HL-60 (cell line): ENCODE results near the gene MACROD2.

Source experiments
- DNase-seq, 2 experiments: peaks; one replicate each; pipeline ENCODE4 v3.0.0-alpha.2; 2010 to 2020; ENCODE audit warnings: low read depth in 1 of 2, low spot score in 1 of 2
- H3K27ac ChIP-seq: fragments of 250-450 bp; sonication (Bioruptor Pico); replicated peaks from 2 replicates; pipeline ENCODE4 v1.5.1; 2020; ENCODE audit warnings: mild to moderate bottlenecking, moderate library complexity
- H3K27me3 ChIP-seq: fragments of 250-450 bp; sonication (Bioruptor Pico); 2 replicates; pipeline ENCODE4 v1.5.1; 2021; ENCODE audit warnings: mild to moderate bottlenecking, moderate library complexity; ENCODE audit not compliant: insufficient read depth, poor library complexity, severe bottlenecking
- H3K4me3 ChIP-seq: replicated peaks from 2 replicates; pipeline ENCODE4 v1.5.1; 2011; ENCODE audit warnings: mild to moderate bottlenecking, control low read depth, low read length; ENCODE audit not compliant: insufficient read depth
- CTCF ChIP-seq: IDR thresholded peaks from one replicate; pipeline ENCODE4 v1.5.1; 2011; ENCODE audit warnings: low read length, control low read depth, inconsistent platforms; ENCODE audit not compliant: insufficient read depth
- GABPA ChIP-seq: IDR thresholded peaks from 2 replicates; pipeline ENCODE4 v1.6.1; 2012; ENCODE audit warnings: low read depth
- POLR2AphosphoS5 ChIP-seq: IDR thresholded peaks from 2 replicates; pipeline ENCODE4 v1.6.1; 2012; ENCODE audit warnings: low read depth
- SPI1 ChIP-seq: IDR thresholded peaks from 2 replicates; pipeline ENCODE4 v1.6.1; 2012; ENCODE audit warnings: low read depth, mild to moderate bottlenecking, borderline replicate concordance
- TF ChIP-seq, protein P1 (sequence below): IDR thresholded peaks from 2 replicates; pipeline ENCODE4 v1.6.1; 2012; ENCODE audit warnings: low read depth; ENCODE audit not compliant: insufficient replicate concordance

MACROD2 gene

DNA sequence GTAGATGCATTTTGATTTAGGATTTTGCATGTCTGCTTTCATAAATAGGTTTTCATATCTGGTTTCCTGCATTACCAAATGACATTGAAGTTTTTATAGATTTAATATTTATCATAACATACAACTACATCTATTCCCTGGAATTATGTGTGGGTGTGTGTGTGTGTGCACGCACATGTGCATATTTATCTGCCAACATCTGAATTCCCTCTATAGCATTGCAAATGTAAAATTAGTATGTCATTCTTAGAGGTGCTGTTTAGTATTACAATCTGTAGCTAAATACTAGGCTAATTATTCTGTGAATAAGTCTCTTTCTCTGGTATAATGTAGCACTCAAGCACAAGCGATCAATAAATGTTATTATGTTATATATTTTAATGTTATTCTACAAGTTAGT is 820.0 kb downstream of the MACROD2 start:
- H3K27ac ChIP-seq: no peak overlapping the region
- H3K27me3 ChIP-seq: no peaks in the 10 kb centered on the region
- DNase-seq: no peak
- H3K4me3 ChIP-seq: no peak overlapping the region
- TF ChIP-seq POLR2AphosphoS5: no peak
- no peak for TF ChIP-seq SPI1
- TF ChIP-seq, protein P1, sequence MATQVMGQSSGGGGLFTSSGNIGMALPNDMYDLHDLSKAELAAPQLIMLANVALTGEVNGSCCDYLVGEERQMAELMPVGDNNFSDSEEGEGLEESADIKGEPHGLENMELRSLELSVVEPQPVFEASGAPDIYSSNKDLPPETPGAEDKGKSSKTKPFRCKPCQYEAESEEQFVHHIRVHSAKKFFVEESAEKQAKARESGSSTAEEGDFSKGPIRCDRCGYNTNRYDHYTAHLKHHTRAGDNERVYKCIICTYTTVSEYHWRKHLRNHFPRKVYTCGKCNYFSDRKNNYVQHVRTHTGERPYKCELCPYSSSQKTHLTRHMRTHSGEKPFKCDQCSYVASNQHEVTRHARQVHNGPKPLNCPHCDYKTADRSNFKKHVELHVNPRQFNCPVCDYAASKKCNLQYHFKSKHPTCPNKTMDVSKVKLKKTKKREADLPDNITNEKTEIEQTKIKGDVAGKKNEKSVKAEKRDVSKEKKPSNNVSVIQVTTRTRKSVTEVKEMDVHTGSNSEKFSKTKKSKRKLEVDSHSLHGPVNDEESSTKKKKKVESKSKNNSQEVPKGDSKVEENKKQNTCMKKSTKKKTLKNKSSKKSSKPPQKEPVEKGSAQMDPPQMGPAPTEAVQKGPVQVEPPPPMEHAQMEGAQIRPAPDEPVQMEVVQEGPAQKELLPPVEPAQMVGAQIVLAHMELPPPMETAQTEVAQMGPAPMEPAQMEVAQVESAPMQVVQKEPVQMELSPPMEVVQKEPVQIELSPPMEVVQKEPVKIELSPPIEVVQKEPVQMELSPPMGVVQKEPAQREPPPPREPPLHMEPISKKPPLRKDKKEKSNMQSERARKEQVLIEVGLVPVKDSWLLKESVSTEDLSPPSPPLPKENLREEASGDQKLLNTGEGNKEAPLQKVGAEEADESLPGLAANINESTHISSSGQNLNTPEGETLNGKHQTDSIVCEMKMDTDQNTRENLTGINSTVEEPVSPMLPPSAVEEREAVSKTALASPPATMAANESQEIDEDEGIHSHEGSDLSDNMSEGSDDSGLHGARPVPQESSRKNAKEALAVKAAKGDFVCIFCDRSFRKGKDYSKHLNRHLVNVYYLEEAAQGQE: no peak
- TF ChIP-seq CTCF: no peak
- no peak for TF ChIP-seq GABPA

GRCh38 chr20:14816471-14816870 is 821.2 kb downstream of the MACROD2 start:
- Histone ChIP-seq H3K4me3 (no peak overlapping the region), H3K27ac (no peak overlapping the region), H3K27me3 (no peaks in the 10 kb centered on the region)
- DNase-seq: no peak
- TF ChIP-seq POLR2AphosphoS5: no peak
- no peak for TF ChIP-seq SPI1
- no peak for TF ChIP-seq CTCF
- TF ChIP-seq, protein P1: no peak
- no peak for TF ChIP-seq GABPA

DNA sequence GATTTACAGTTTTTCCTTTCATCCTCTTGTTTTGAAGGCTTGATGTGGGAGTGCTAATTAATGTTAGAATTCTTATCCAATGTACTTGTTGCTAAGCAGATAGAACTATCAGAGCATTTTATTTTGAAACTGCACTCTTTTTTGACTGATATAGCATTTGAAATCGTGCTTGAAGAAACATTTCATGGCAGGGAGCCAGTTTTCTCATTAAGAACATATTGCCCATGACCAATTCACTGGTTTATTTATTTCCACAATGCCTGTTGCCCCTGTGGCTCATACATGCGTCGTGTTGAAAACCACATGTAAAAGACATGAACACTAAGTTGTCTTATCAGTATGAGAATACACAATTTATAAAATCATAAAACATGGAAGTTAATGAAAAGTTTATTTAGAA is 821.8 kb downstream of the MACROD2 start:
- Histone ChIP-seq H3K27me3 (no peaks in the 10 kb centered on the region), H3K4me3 (no peak overlapping the region), H3K27ac (no peak overlapping the region)
- TF ChIP-seq SPI1: no peak
- no peak for TF ChIP-seq GABPA
- TF ChIP-seq POLR2AphosphoS5: no peak
- TF ChIP-seq, protein P1: no peak
- no peak for TF ChIP-seq CTCF
- no peak for DNase-seq
